ENCODE data around the gene SECTM1. TPM values are rescaled to one million over a fixed set of nuclear protein-coding genes. Genes with fewer than 3 reads are reported as not detected.

Gene SECTM1
- total RNA-seq, 2 donors from 2014 or later = not detected

DNA sequence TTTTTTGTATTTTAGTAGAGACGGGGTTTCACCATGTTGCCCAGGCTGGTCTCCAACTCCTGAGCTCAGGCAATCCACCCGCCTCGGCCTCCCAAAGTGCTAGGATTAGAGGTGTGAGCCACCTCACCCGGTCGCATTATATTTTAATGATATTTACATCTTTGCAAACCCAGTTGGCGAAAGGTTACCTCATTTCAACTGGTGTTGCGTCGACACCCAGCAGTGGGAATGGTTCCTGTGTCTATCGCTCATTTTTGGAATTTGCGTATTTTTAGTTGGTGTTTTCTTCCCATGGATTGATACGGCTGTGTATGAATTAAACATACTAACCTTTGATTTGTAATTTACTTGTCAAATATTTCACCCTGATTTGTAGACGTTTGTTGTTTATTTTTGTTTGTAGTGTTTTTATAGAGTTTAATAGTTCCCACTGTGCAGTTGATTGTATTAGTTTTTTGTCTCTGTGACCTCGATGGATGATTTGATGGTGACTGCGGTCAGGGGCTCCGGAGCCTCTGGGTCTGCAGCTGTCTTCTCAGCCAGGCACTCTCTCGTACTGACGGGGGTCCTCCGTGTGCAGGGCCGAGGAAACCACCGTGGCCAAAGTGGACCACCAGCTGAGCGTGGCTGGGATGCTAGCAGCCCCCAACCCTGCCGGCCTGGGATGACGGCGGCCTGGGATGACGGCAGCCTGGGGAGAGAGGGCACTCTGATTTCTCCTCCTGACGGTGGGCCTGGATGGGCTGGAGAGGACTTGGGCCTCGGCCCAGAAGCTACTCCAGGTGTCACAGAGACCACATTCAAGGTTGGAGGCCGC is 20.2 kb downstream of the SECTM1 start:
- H3K27ac ChIP-seq (ENCODE audit: low read depth, low read length) = no peak overlapping the region
- TF ChIP-seq, protein P1, sequence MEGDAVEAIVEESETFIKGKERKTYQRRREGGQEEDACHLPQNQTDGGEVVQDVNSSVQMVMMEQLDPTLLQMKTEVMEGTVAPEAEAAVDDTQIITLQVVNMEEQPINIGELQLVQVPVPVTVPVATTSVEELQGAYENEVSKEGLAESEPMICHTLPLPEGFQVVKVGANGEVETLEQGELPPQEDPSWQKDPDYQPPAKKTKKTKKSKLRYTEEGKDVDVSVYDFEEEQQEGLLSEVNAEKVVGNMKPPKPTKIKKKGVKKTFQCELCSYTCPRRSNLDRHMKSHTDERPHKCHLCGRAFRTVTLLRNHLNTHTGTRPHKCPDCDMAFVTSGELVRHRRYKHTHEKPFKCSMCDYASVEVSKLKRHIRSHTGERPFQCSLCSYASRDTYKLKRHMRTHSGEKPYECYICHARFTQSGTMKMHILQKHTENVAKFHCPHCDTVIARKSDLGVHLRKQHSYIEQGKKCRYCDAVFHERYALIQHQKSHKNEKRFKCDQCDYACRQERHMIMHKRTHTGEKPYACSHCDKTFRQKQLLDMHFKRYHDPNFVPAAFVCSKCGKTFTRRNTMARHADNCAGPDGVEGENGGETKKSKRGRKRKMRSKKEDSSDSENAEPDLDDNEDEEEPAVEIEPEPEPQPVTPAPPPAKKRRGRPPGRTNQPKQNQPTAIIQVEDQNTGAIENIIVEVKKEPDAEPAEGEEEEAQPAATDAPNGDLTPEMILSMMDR (conservative IDR thresholded peaks at IDR 0.05) = no peak
- H3K36me3 ChIP-seq (ENCODE audit: control insufficient read depth, insufficient read depth, low read length) = no peaks in the 10 kb centered on the region
- no peaks in the 10 kb centered on the region for H3K9me3 Mint-ChIP-seq
- no peaks in the 10 kb centered on the region for H3K36me3 Mint-ChIP-seq (ENCODE audit: low read depth)
- H3K27me3 ChIP-seq (ENCODE audit: control insufficient read depth, insufficient read depth, low read length, poor library complexity, severe bottlenecking) = no peaks in the 10 kb centered on the region
- no peak overlapping the region for H3K4me3 Mint-ChIP-seq
- H3K4me1 Mint-ChIP-seq = no peaks in the 10 kb centered on the region
- DNase-seq = no peak
- no peaks in the 10 kb centered on the region for H3K4me1 ChIP-seq (ENCODE audit: control insufficient read depth, insufficient read depth, low read length)
- no peak overlapping the region for H3K27ac Mint-ChIP-seq
- WGBS, 2 experiments (ENCODE audit: insufficient coverage in 1 of 2, insufficient read length in 1 of 2) = 92 to 95% methylated on average over 18 to 27 of the region's 28 CpGs
- peaks cover 9% of the 10 kb centered on the region for H3K27me3 Mint-ChIP-seq (ENCODE audit: insufficient read depth)
- H3K9ac ChIP-seq (ENCODE audit: extremely low read depth, low read length, poor library complexity, severe bottlenecking) = no peak overlapping the region
- H3K9me3 ChIP-seq (ENCODE audit: control insufficient read depth, low read length) = no peaks in the 10 kb centered on the region
- H3K4me3 ChIP-seq (ENCODE audit: low read length) = no peak overlapping the region

DNA sequence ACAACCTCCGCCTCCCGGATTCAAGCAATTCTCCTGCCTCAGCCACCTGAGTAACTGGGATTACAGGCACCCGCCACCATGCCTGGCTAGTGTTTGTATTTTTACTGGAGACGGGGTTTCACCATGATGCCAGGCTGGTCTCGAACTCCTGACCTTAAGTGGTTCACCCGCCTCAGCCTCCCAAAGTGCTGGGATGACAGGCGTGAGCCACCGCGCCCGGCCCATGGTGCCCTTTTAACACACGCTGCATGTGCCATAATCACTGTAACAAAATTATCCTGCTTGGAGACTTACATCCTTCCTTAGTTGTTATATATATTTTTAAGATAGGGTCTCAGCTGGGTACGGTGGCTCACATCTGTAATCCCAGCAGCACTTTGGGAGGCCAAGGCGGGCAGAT is 21.6 kb downstream of the SECTM1 start:
- no peak overlapping the region for H3K4me3 ChIP-seq (ENCODE audit: low read length)
- Mint-ChIP-seq H3K27ac (no peak overlapping the region), H3K4me1 (no peaks in the 10 kb centered on the region), H3K27me3 (ENCODE audit: insufficient read depth) (peaks cover 9% of the 10 kb centered on the region), H3K9me3 (no peaks in the 10 kb centered on the region), H3K36me3 (ENCODE audit: low read depth) (no peaks in the 10 kb centered on the region), H3K4me3 (no peak overlapping the region)
- no peak overlapping the region for H3K27ac ChIP-seq (ENCODE audit: low read depth, low read length)
- DNase-seq = no peak
- no peaks in the 10 kb centered on the region for H3K27me3 ChIP-seq (ENCODE audit: control insufficient read depth, insufficient read depth, low read length, poor library complexity, severe bottlenecking)
- no peaks in the 10 kb centered on the region for H3K9me3 ChIP-seq (ENCODE audit: control insufficient read depth, low read length)
- WGBS, 2 experiments (ENCODE audit: insufficient coverage in 1 of 2, insufficient read length in 1 of 2) = 93 to 96% methylated on average over 8 to 13 of the region's 13 CpGs
- H3K4me1 ChIP-seq (ENCODE audit: control insufficient read depth, insufficient read depth, low read length) = no peaks in the 10 kb centered on the region
- H3K9ac ChIP-seq (ENCODE audit: extremely low read depth, low read length, poor library complexity, severe bottlenecking) = no peak overlapping the region
- no peaks in the 10 kb centered on the region for H3K36me3 ChIP-seq (ENCODE audit: control insufficient read depth, insufficient read depth, low read length)
- TF ChIP-seq, protein P1 (conservative IDR thresholded peaks at IDR 0.05) = no peak

DNA sequence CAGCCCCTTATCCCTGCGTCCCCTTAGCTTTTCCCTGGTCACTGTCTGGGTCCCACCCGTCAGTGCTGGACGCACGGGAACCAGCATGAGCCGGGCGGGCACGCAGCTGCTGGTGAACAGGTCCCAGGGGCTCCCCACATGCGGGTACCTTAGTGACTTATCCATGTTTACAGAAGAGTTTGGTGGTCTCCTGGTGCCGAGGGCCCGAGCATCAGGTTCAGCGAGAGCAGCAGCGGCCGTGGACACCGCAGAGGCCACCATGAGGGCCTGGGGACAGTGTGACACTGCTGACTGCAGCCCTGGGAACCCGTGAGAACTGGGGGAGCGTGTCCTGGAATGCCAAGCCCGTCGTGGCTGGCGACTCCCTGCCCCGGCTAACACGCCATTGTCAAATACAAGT is 22.7 kb downstream of the SECTM1 start:
- 92 to 94% methylated on average over 21 of the region's 21 CpGs for WGBS, 2 experiments (ENCODE audit: insufficient coverage in 1 of 2, insufficient read length in 1 of 2)
- Histone ChIP-seq H3K27ac (ENCODE audit: low read depth, low read length) (no peak overlapping the region), H3K9me3 (ENCODE audit: control insufficient read depth, low read length) (no peaks in the 10 kb centered on the region), H3K9ac (ENCODE audit: extremely low read depth, low read length, poor library complexity, severe bottlenecking) (no peak overlapping the region), H3K4me1 (ENCODE audit: control insufficient read depth, insufficient read depth, low read length) (no peaks in the 10 kb centered on the region), H3K27me3 (ENCODE audit: control insufficient read depth, insufficient read depth, low read length, poor library complexity, severe bottlenecking) (no peaks in the 10 kb centered on the region), H3K4me3 (ENCODE audit: low read length) (no peak overlapping the region), H3K36me3 (ENCODE audit: control insufficient read depth, insufficient read depth, low read length) (no peaks in the 10 kb centered on the region)
- Mint-ChIP-seq H3K27me3 (ENCODE audit: insufficient read depth) (peaks cover 9% of the 10 kb centered on the region), H3K36me3 (ENCODE audit: low read depth) (no peaks in the 10 kb centered on the region), H3K4me1 (no peaks in the 10 kb centered on the region), H3K9me3 (no peaks in the 10 kb centered on the region), H3K4me3 (no peak overlapping the region), H3K27ac (no peak overlapping the region)
- DNase-seq = no peak
- TF ChIP-seq, protein P1 (conservative IDR thresholded peaks at IDR 0.05) = no peak
